Tibial nerve (tissue), 4 donors: ENCODE results near the gene TM9SF3. TPM values are rescaled to one million over a fixed set of nuclear protein-coding genes. Genes with fewer than 3 reads are reported as not detected.

Experiments
- DNase-seq, 2 donors: peaks; one replicate each; pipeline ENCODE4 v3.0.0-alpha.2; 2019; ENCODE audit warnings: low spot score in 2 of 2
- H3K27ac ChIP-seq, 4 donors: fragments of 200-600 bp; sonication (generic) in 3 of 4; one replicate each; pipeline ENCODE4 v1.5.1; 2017 to 2019; ENCODE audit warnings: mild to moderate bottlenecking in 1 of 4
- H3K27me3 ChIP-seq, 2 donors: fragments of 200-600 bp; sonication (generic) in 1 of 2; one replicate each; pipeline versions ENCODE4 v1.5.1 to v1.6.0; 2017 to 2019
- H3K36me3 ChIP-seq, 3 donors: fragments of 200-600 bp; sonication (generic); one replicate each; pipeline ENCODE4 v1.5.1; 2018 to 2019
- H3K4me1 ChIP-seq, 4 donors: fragments of 200-600 bp; sonication (generic) in 3 of 4; one replicate each; pipeline ENCODE4 v1.5.1; 2017 to 2019
- H3K4me3 ChIP-seq, 4 donors: fragments of 200-600 bp; sonication (generic) in 3 of 4; one replicate each; pipeline ENCODE4 v1.5.1; 2017 to 2019; ENCODE audit warnings: mild to moderate bottlenecking in 1 of 4, moderate library complexity in 1 of 4
- H3K9me3 ChIP-seq, 4 donors: fragments of 200-600 bp; sonication (generic) in 3 of 4; one replicate each; pipeline ENCODE4 v1.5.1; 2017 to 2019
- EP300 ChIP-seq, 2 donors: sonication (generic); formaldehyde crosslinking; IDR thresholded peaks; one replicate each; pipeline ENCODE4 v1.6.1; 2017; ENCODE audit warnings: antibody characterized with exemption in 2 of 2, mild to moderate bottlenecking in 1 of 2
- POLR2A ChIP-seq, 2 donors: fragments of 450-650 bp; IDR thresholded peaks; one replicate each; pipeline ENCODE4 v1.6.1; 2017; ENCODE audit warnings: antibody characterized with exemption in 2 of 2, mild to moderate bottlenecking in 2 of 2, moderate library complexity in 2 of 2
- WGBS, 2 donors: methylation state at CpG; one replicate each; pipeline ENCODE4 v1.1.5; 2018; 5-methylcytosine and 5-hydroxymethylcytosine counted together
- total RNA-seq, 4 donors: library from RNA; depleted of rRNA; stranded (reverse); fragments of >200 nt; gene quantifications; one replicate each; pipeline ENCODE4 v1.1.0, GENCODE V29; 2016
- TF ChIP-seq, protein P1 (sequence below), 5 experiments: fragments of 200-600 bp in 3 of 5; fragments of 450-650 bp in 2 of 5; sonication (generic) in 3 of 5; IDR thresholded peaks; one replicate each; pipeline ENCODE4 v1.5.1; 2016 to 2019; ENCODE audit warnings: antibody characterized with exemption in 5 of 5, mild to moderate bottlenecking in 3 of 5, moderate library complexity in 2 of 5

The TM9SF3 gene
- total RNA-seq, 4 donors from 2014 or later = 79.5 to 98.8 (median 90.2) TPM

DNA sequence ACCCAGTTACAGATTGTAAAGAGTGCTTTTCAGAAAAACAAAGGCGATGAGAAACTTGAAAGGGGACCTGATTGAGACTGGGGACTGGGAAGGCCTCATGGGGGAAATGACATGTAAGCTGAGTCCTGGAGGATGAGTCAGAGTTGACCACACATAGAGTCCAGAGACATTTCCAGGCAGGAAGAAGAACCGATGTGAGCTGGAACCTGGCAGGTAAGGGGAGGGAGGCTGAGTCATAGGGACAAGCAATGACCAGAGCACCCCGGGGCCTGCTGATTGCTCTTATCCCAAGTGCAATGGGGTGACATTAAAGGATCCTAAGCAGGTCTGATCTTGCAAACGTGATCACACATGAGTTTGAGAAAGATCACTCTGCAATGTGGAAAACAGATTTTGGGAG, 84.8 kb downstream of the TM9SF3 start:
- H3K36me3 ChIP-seq = no peaks in the 10 kb centered on the region
- H3K9me3 ChIP-seq = no peaks in the 10 kb centered on the region
- WGBS, 2 donors = 82 to 84% methylated on average over 4 of the region's 4 CpGs
- H3K27me3 ChIP-seq = no peaks in the 10 kb centered on the region
- no peak for DNase-seq
- no peak for TF ChIP-seq EP300 (IDR thresholded peaks at IDR 0.05)
- TF ChIP-seq, protein P1, sequence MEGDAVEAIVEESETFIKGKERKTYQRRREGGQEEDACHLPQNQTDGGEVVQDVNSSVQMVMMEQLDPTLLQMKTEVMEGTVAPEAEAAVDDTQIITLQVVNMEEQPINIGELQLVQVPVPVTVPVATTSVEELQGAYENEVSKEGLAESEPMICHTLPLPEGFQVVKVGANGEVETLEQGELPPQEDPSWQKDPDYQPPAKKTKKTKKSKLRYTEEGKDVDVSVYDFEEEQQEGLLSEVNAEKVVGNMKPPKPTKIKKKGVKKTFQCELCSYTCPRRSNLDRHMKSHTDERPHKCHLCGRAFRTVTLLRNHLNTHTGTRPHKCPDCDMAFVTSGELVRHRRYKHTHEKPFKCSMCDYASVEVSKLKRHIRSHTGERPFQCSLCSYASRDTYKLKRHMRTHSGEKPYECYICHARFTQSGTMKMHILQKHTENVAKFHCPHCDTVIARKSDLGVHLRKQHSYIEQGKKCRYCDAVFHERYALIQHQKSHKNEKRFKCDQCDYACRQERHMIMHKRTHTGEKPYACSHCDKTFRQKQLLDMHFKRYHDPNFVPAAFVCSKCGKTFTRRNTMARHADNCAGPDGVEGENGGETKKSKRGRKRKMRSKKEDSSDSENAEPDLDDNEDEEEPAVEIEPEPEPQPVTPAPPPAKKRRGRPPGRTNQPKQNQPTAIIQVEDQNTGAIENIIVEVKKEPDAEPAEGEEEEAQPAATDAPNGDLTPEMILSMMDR (IDR thresholded peaks at IDR 0.05) = no peak
- TF ChIP-seq POLR2A (IDR thresholded peaks at IDR 0.05) = no peak
- no peak overlapping the region for H3K4me3 ChIP-seq
- H3K27ac ChIP-seq = no peak overlapping the region
- H3K4me1 ChIP-seq = no peaks in the 10 kb centered on the region

- Histone ChIP-seq H3K27me3 (no peaks in the 10 kb centered on the region), H3K9me3 (no peaks in the 10 kb centered on the region), H3K4me3 (no peak overlapping the region), H3K27ac (no peak overlapping the region), H3K4me1 (no peaks in the 10 kb centered on the region), H3K36me3 (no peaks in the 10 kb centered on the region)
- TF ChIP-seq POLR2A (IDR thresholded peaks at IDR 0.05) (no peak), EP300 (IDR thresholded peaks at IDR 0.05) (no peak)
- 78 to 91% methylated on average over 7 of the region's 7 CpGs for WGBS, 2 donors
- no peak for DNase-seq
Observed at GRCh38 chr10:96500519-96500918, 86.3 kb downstream of the TM9SF3 start.

GRCh38 chr10:96500050-96500449, 86.8 kb downstream of the TM9SF3 start:
- H3K27ac ChIP-seq = no peak overlapping the region
- no peaks in the 10 kb centered on the region for H3K9me3 ChIP-seq
- 93 to 97% methylated on average over 3 of the region's 3 CpGs for WGBS, 2 donors
- DNase-seq = no peak
- no peak overlapping the region for H3K4me3 ChIP-seq
- H3K4me1 ChIP-seq = no peaks in the 10 kb centered on the region
- no peaks in the 10 kb centered on the region for H3K27me3 ChIP-seq
- no peaks in the 10 kb centered on the region for H3K36me3 ChIP-seq
- TF ChIP-seq EP300 (IDR thresholded peaks at IDR 0.05) = no peak
- TF ChIP-seq, protein P1 (IDR thresholded peaks at IDR 0.05) = no peak
- no peak for TF ChIP-seq POLR2A (IDR thresholded peaks at IDR 0.05)

GRCh38 chr10:96497391-96497790, 89.4 kb downstream of the TM9SF3 start:
- no peaks in the 10 kb centered on the region for H3K9me3 ChIP-seq
- no peak for TF ChIP-seq EP300 (IDR thresholded peaks at IDR 0.05)
- TF ChIP-seq, protein P1 (IDR thresholded peaks at IDR 0.05) = no peak
- TF ChIP-seq POLR2A (IDR thresholded peaks at IDR 0.05) = no peak

DNA sequence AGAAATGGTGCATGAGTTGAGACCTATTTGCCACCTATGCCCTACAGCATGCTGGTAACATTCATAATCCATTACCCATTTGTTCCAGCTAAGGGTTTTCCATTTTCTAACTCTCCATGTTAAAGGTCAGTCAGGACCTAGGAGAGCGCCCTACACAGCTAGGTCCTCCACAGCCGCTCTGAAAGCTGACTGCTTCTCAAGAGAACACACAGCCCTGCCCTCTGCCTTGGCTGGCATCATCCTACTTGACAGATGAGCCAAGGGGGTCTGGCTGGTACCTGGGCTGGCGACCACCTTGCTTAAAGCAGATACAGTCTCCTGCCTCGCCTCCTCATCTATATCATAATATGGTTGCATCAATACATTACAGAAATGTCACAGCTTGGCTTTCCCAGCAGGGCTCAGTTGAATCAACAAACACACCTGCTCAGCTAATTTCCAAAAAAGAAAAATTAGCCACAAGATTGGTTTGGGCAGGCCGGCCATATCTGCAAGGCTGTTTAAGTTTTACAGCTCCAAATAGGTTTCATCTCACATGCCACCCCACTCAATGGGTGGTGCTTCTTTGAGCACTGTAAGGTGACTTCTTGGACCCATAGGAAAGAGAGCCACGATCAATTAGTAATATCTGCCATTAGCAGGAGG, 90.4 kb downstream of the TM9SF3 start:
- Histone ChIP-seq H3K27me3 (no peaks in the 10 kb centered on the region), H3K4me1 (no peaks in the 10 kb centered on the region), H3K36me3 (no peaks in the 10 kb centered on the region), H3K27ac (no peak overlapping the region), H3K9me3 (no peaks in the 10 kb centered on the region), H3K4me3 (no peak overlapping the region)
- WGBS, 2 donors = 63 to 64% methylated on average over 6 of the region's 6 CpGs
- no peak for DNase-seq
- TF ChIP-seq EP300 (IDR thresholded peaks at IDR 0.05) (no peak), POLR2A (IDR thresholded peaks at IDR 0.05) (no peak)
- TF ChIP-seq, protein P1 (IDR thresholded peaks at IDR 0.05) = no peak

More at GRCh38 chr10:96497391-96497790, 89.4 kb downstream of the TM9SF3 start:
- Histone ChIP-seq H3K36me3 (no peaks in the 10 kb centered on the region), H3K27ac (no peak overlapping the region), H3K27me3 (no peaks in the 10 kb centered on the region), H3K4me1 (no peaks in the 10 kb centered on the region), H3K4me3 (no peak overlapping the region)
- no peak for DNase-seq
- 66 to 73% methylated on average over 5 of the region's 5 CpGs for WGBS, 2 donors
